HCT116 (cell line): ENCODE results near the gene HHIPL1. TPM values are rescaled to one million over a fixed set of nuclear protein-coding genes. Genes with fewer than 3 reads are reported as not detected.
A peak's percentile ranks its signal among the peaks of the same experiment; 100 is the strongest.

Experiments
- ATAC-seq: fragments of 200-7000 bp; cut with Tn5 transposase; 2 replicates; pipeline ENCODE4 v1.9.1; 2020; ENCODE audit warnings: mild to moderate bottlenecking, moderate library complexity
- BruUV-seq: library from RNA; stranded (reverse); fragments of 400-500 nt; replicated peaks from 2 replicates; lab custom pipeline; 2021; lab: Mats Ljungman, UMichigan
- CTCF ChIA-PET: fragments of 300-600 bp; sonication (Branson Sonifier 250); formaldehyde crosslinking; loops from one replicate; lab custom pipeline; 2021; ENCODE audit warnings: antibody characterized with exemption; lab: Charles Lee
- POLR2A ChIA-PET: fragments of 300-600, 350-600 bp; sonication (Branson Sonifier 250); formaldehyde crosslinking; loops from one replicate; lab custom pipeline; 2021; ENCODE audit warnings: antibody characterized with exemption; lab: Charles Lee
- RAD21 ChIA-PET, 2 experiments: fragments of 300-600 bp; sonication (Branson Sonifier 250); formaldehyde crosslinking; loops; one replicate each; lab custom pipeline; 2023; ENCODE audit warnings: low total read pairs in 2 of 2; ENCODE audit not compliant: uncharacterized antibody in 2 of 2, unreplicated experiment in 2 of 2, low non-redundant PET in 1 of 2; lab: Charles Lee
- DNase-seq: peaks from one replicate; pipeline ENCODE4 v3.0.0-alpha.2; 2010; ENCODE audit warnings: low read depth, low spot score
- H2AFZ ChIP-seq: fragments of 200-600 bp; shearing (Covaris generic), sonication (generic); 2 replicates; pipeline ENCODE4 v1.6.1; 2017; ENCODE audit warnings: low read depth, mixed run types, mixed read lengths, antibody characterized with exemption, low read length; ENCODE audit not compliant: poor library complexity, severe bottlenecking
- H3K27ac ChIP-seq: 2 replicates; pipeline ENCODE4 v1.5.1; 2012; ENCODE audit warnings: low read depth, low read length
- H3K27me3 ChIP-seq: fragments of 200-600 bp; sonication (generic); 2 replicates; pipeline ENCODE4 v1.6.1; 2016; ENCODE audit warnings: mixed run types, low read length, mixed read lengths; ENCODE audit not compliant: insufficient read depth
- H3K36me3 ChIP-seq, 2 experiments: fragments of 200-500 bp in 1 of 2; fragments of 200-600 bp in 1 of 2; sonication (Bioruptor generic) in 1 of 2; sonication (generic) in 1 of 2; 2 replicates each; pipeline versions ENCODE4 v1.5.1 to v1.6.1; 2014 to 2016; ENCODE audit warnings: low read length in 2 of 2, inconsistent platforms in 1 of 2, mixed read lengths in 1 of 2, mixed run types in 1 of 2; ENCODE audit not compliant: insufficient read depth in 2 of 2, control insufficient read depth in 1 of 2
- H3K4me1 ChIP-seq, 2 experiments: fragments of 200-600 bp in 1 of 2; sonication (generic) in 1 of 2; 2 replicates each; pipeline versions ENCODE4 v1.5.1 to v1.6.1; 2012 to 2017; ENCODE audit warnings: low read length in 2 of 2, inconsistent platforms in 1 of 2, mild to moderate bottlenecking in 1 of 2, mixed read lengths in 1 of 2, mixed run types in 1 of 2, moderate library complexity in 1 of 2; ENCODE audit not compliant: insufficient read depth in 2 of 2, control insufficient read depth in 1 of 2
- H3K4me2 ChIP-seq: fragments of 200-600 bp; sonication (generic); 2 replicates; pipeline ENCODE4 v1.6.1; 2017; ENCODE audit warnings: mixed run types, low read length, mixed read lengths
- H3K4me3 ChIP-seq, 2 experiments: fragments of 200-600 bp in 1 of 2; sonication (generic) in 1 of 2; replicated peaks in 1 of 2; 2 replicates each; pipeline ENCODE4 v1.5.1; 2011 to 2016; ENCODE audit warnings: low read length in 2 of 2, control low read depth in 1 of 2, low read depth in 1 of 2, mild to moderate bottlenecking in 1 of 2, mixed read lengths in 1 of 2, mixed run types in 1 of 2
- H3K79me2 ChIP-seq: fragments of 200-600 bp; sonication (generic); 2 replicates; pipeline ENCODE4 v1.6.1; 2017; ENCODE audit warnings: mild to moderate bottlenecking, mixed run types, low read length, moderate library complexity, mixed read lengths; ENCODE audit not compliant: insufficient read depth
- H3K9ac ChIP-seq: fragments of 200-600 bp; sonication (generic); 2 replicates; pipeline ENCODE4 v1.6.1; 2016; ENCODE audit warnings: low read length, mixed read lengths
- H3K9me2 ChIP-seq: fragments of 200-600 bp; sonication (generic), shearing (Covaris generic); 2 replicates; pipeline ENCODE4 v1.6.1; 2017; ENCODE audit warnings: mixed run types, mild to moderate bottlenecking, moderate library complexity; ENCODE audit not compliant: insufficient read depth
- H3K9me3 ChIP-seq, 2 experiments: fragments of 200-500 bp in 1 of 2; fragments of 200-600 bp in 1 of 2; sonication (Bioruptor generic) in 1 of 2; sonication (generic) in 1 of 2; 2 replicates each; pipeline ENCODE4 v1.6.1; 2014 to 2017; ENCODE audit warnings: low read length in 2 of 2, mixed read lengths in 2 of 2, inconsistent platforms in 1 of 2, low read depth in 1 of 2, mild to moderate bottlenecking in 1 of 2, mixed run types in 1 of 2, moderate library complexity in 1 of 2; ENCODE audit not compliant: control insufficient read depth in 1 of 2, insufficient read depth in 1 of 2
- H4K20me1 ChIP-seq: fragments of 200-600 bp; sonication (generic), shearing (Covaris generic); 2 replicates; pipeline ENCODE4 v1.6.1; 2017; ENCODE audit warnings: mixed run types, mild to moderate bottlenecking, moderate library complexity; ENCODE audit not compliant: insufficient read depth
- CTCF ChIP-seq, 3 experiments: fragments of 200-600 bp in 1 of 3; sonication (generic) in 1 of 3; IDR thresholded peaks in 2 of 3; conservative IDR thresholded peaks in 1 of 3; 2 replicates each; pipeline ENCODE4 v1.5.1; 2012 to 2017; ENCODE audit warnings: low read depth in 2 of 3, low read length in 2 of 3, antibody characterized with exemption in 1 of 3, borderline replicate concordance in 1 of 3, control low read depth in 1 of 3, mild to moderate bottlenecking in 1 of 3, mixed read lengths in 1 of 3, mixed run types in 1 of 3, moderate library complexity in 1 of 3; ENCODE audit not compliant: insufficient read depth in 1 of 3
- MAX ChIP-seq: IDR thresholded peaks from 2 replicates; pipeline ENCODE4 v1.6.1; 2012
- POLR2AphosphoS5 ChIP-seq: IDR thresholded peaks from 2 replicates; pipeline ENCODE4 v1.6.1; 2011; ENCODE audit warnings: mild to moderate bottlenecking, low read depth, low read length, moderate library complexity
- REST ChIP-seq: IDR thresholded peaks from 2 replicates; pipeline ENCODE4 v1.6.1; 2012; ENCODE audit warnings: low read depth
- ZFX ChIP-seq: fragments of 450-650 bp; IDR thresholded peaks from 2 replicates; pipeline ENCODE4 v1.6.1; 2017
- intact Hi-C: fragments of 100-400 bp; cut with micrococcal nuclease; formaldehyde crosslinking; loops from 2 replicates; pipeline ENCODE4 v1.10.0; 2022
- total RNA-seq: library from RNA; stranded (reverse); gene quantifications from one replicate; pipeline ENCODE4 v1.2.1, GENCODE V29; 2021; ENCODE audit not compliant: unreplicated experiment

HHIPL1 gene
- total RNA-seq, 1 experiment from 2014 or later: not detected

DNA sequence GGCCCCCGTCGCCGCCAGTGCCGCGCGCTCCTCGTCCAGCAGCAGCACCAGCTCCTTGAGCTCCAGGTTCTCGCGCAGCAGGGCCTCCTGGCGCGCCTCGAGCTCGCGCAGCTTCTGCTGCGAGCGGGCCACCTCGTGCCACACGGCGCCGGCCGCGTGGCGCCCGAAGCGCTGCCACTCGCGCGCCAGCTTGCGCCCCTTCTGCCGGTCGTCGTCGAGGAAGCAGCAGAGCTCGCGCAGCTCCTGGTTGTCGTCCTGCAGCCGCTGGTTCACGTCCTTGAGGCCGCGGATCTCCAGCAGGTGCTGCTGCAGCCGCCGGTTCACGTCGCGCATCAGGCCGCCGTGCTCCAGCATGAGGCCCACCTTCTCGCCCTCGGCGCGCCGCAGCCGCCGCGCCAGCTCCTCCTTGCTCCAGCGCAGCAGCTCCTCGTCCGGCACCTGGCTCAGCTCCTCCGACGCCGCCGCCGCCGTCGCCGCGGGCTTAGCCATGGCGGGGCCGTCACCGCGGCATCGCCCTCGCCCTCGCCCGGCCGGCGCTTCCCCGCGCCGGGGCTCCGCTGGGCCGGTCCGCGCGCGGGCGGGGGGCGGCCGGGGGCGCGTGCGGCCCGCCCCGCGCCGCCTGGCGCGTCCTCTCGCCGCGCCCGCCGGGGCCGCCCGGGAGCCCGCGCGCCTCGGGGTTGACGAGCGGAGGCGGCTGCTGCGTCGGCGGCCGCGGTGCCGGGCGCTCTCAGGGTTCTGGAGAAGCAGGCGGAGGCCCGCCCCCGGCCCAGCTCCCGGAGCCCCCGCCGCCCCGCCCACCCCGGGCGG lies 41.3 kb upstream of the HHIPL1 start, which contains the start of gene CCDC85C:
Gene CCDC85C (minus strand): TSS at position 737 of the 807 bp plus-strand sequence. CDS start 248 bp downstream, at position 489.
- Histone ChIP-seq H3K9ac (peak within 1 kb of the TSS; percentile 91), H3K36me3 (no peaks in the 10 kb centered on the region), H2AFZ (no peak within 1 kb of the TSS), H3K4me2 (peak within 1 kb of the TSS; percentile 98), H3K4me1 (peaks cover 19 to 32% of the 10 kb centered on the region in 2 experiments), H3K9me3 (no peaks in the 10 kb centered on the region), H3K27ac (peak within 1 kb of the TSS; percentile 89), H4K20me1 (no peaks in the 10 kb centered on the region), H3K4me3 (peak within 1 kb of the TSS; percentile 83 to 94)
- RAD21 ChIA-PET: no interaction called here
- intact Hi-C loops: loop anchor here (2.0 kb wide), 2 partner anchors 25 to 123 kb away; partner anchors contain the start of genes CCNK and SETD3
- POLR2A ChIA-PET: interaction anchor here (0.6 kb wide), 1 partner anchor 24 kb away, joined by 3 read pairs; no protein-coding TSS in a partner anchor
- BruUV-seq: no TSS peak
- TF ChIP-seq CTCF (IDR thresholded peaks at IDR 0.05 in 2 of 3, conservative IDR thresholded peaks at IDR 0.05 in 1 of 3; ENCODE audit: borderline replicate concordance in 1 of 3, insufficient read depth in 1 of 3, low read depth in 2 of 3, low read length in 2 of 3) (no peak), REST (no peak), ZFX (peak; percentile 54), MAX (peak; percentile 60), POLR2AphosphoS5 (peak; percentile 52)
- TF ChIP-seq, all 23 proteins: peak for 3
- Histone ChIP-seq H3K79me2 (peaks cover 43% of the 10 kb centered on the region), H3K9me2 (no peaks in the 10 kb centered on the region), H3K27me3 (no peaks in the 10 kb centered on the region)
- DNase-seq (no peak), ATAC-seq (peak; percentile 23)
- CTCF ChIA-PET: interaction anchor here (1.3 kb wide), 1 partner anchor 28 kb away, joined by 8 read pairs; no protein-coding TSS in a partner anchor
